ENCODE results near the gene GPT2. TPM values are rescaled to one million over a fixed set of nuclear protein-coding genes. Genes with fewer than 3 reads are reported as not detected.

GPT2 gene
- polyA plus RNA-seq (ENCODE audit: insufficient read length in 3 of 3): 10 to 100 TPM; 23.7 to 27.2 (median 24.9) TPM

- peak in 2 of 3 donors; percentile 76 to 84 for DNase-seq (ENCODE audit: low read depth in 3 of 3, low spot score in 2 of 3)
Measured at GRCh38 chr16:46883690-46884512, at the start of gene GPT2. GPT2 (plus strand) TSS chr16:46884362; CDS start chr16:46884716, 354 bp downstream.

- no peak for DNase-seq (ENCODE audit: low read depth in 3 of 3, low spot score in 2 of 3)
Measured at GRCh38 chr16:46836534-46837530, 47.3 kb upstream of the GPT2 start.

DNA sequence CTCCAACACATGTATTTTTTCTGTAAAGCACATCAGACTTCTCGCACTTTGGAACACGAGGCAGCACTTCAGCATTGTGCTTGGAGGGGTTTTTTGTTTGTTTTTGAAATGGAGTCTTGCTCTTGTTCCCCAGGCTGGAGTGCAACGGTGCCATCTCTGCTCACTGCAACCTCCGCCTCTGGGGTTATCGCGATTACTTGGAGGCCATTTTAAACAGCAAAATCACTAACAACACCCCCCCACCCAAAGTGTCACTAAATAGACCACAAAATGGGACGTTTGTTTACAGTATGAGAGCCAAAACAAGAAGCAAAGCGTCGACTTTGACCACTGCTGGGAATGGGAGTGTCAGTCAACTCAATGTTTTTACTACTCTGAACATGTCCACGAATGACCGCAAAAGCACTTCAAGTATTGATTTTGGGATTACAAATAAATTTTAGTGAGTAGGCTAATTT lies 44.1 kb upstream of the GPT2 start:
- no peak for DNase-seq (ENCODE audit: low read depth in 3 of 3, low spot score in 2 of 3)

- DNase-seq (ENCODE audit: low read depth in 3 of 3, low spot score in 2 of 3): no peak
Measured at GRCh38 chr16:46842192-46842895, 41.8 kb upstream of the GPT2 start.

DNA sequence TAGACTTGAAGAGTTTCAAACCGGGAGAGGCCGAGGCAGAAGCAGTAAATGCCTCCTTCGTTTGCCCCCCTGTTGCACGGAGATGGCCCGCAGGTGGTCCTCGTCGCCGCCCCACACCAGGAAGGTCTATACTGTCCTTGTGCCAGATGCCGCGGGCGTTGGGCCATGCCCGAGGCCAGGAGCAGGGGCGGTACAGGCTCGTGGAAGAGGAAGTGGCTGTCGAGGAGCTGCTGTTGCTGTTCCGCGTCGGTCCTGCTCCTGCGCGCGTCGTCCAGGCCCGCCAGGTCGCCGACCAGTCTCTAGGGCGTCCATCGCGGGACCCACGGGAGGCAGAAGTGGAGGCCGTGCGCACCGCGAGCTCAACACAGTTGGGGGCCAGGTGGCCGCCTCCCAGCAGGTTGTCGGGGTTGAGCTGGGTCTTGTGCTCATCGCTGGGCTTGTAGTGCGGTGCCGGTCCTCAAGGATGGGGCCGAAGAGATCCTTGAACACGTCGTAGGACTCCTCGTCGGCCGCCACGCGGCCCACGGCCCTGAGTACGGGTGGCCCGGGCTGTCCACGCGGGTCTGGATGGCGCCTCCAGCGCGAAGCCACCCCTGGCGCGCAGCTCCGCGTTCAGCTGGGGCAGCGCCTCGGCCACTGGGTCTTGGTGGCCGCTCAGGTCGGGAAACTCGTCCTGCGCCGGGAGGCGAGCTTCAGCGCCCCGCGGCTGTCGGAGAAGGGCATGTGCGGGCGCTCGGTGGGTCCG lies 40.1 kb upstream of the GPT2 start:
- no peak for DNase-seq (ENCODE audit: low read depth in 3 of 3, low spot score in 2 of 3)

DNA sequence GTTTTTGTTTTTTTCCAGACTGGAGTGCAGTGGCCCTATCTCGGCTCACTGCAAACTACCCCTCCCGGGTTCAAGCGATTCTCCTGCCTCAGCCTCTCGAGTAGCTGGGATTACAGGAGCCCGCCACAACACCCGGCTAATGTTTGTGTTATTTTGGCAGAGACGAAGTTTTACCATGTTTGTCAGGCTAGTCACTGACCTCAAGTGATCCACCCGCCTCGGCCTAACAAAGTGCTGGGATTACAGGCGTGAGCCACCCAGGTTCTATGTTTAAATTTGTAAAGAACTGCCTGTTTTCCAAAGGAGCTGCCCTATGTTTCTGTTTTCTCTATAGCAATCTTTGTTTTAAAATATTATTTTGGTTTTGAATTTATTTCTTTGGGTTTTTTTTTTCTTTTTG lies 39.4 kb upstream of the GPT2 start:
- DNase-seq (ENCODE audit: low read depth in 3 of 3, low spot score in 2 of 3): no peak

GRCh38 chr16:46845952-46846351 lies 38.2 kb upstream of the GPT2 start:
- DNase-seq (ENCODE audit: low read depth in 3 of 3, low spot score in 2 of 3): no peak

DNA sequence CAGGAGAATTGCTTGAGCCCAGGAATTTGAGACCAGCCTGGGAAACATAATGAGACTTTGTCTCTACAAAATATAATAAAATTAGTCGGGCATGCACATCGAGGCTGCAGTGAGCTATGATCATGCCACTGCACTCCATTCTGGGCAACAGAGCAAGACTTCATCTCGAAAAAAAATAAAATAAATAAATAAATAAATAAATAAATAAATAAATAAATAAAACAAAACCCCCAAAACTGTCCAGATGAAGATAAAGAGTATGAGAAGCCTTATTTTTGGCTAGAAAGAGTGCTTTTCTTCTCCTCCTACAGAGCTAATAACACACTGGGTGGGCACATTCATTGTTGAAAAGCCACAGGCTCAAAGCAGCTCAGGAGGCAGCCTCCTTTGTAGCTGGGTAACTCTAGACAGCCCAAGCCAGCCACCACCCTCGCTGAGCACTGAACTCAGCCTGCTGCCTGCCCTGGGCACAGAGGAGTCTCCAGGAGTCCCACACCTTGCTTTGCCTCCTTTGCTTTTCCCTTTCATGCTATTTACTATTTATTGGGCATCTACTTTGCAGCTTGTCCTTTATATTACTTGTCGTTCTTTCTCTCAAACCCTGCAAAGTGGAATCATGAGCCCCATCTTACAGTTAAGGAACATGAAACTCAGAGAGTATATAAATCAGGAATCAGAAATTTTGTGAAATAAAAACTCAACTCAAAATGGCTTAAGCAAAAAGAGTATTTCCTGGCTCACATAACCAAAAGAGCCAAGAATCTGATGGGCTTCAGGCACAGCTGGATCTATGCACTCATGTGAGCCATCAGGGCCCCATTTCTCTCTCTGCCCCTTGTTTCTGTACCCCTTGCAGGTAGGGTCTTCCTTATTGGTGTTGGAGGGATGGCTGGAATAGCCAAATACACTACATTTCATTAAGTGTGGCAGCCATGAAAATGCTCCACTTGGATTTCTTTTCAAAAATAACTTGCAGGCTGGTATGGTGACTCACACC lies 35.1 kb upstream of the GPT2 start:
- no peak for DNase-seq (ENCODE audit: low read depth in 3 of 3, low spot score in 2 of 3)

- DNase-seq (ENCODE audit: low read depth in 3 of 3, low spot score in 2 of 3): no peak
Measured at GRCh38 chr16:46850619-46851555, 33.3 kb upstream of the GPT2 start.

DNA sequence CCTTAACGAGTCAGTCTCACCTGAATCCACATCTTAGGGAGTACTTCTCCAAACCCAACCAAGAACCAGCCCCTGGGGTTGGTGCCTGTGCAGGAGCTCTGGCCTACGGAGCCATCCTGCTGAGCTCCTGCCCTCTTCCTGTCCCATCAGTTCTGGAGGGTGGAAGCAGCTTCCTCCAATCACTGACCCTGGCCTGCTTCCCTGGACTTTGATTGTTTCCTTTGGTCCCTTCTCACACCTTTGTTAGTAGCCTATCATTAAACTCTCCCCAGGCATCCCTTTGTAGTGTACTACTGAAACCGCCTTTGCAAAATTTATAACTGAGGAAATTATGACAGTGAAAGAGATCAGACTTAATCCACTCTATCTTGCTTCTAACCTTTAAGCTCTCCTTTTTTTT lies 32.0 kb upstream of the GPT2 start:
- DNase-seq (ENCODE audit: low read depth in 3 of 3, low spot score in 2 of 3): no peak

GRCh38 chr16:46853713-46854443 lies 30.3 kb upstream of the GPT2 start:
- DNase-seq (ENCODE audit: low read depth in 3 of 3, low spot score in 2 of 3): peak in 1 of 3 donors; percentile 69

DNA sequence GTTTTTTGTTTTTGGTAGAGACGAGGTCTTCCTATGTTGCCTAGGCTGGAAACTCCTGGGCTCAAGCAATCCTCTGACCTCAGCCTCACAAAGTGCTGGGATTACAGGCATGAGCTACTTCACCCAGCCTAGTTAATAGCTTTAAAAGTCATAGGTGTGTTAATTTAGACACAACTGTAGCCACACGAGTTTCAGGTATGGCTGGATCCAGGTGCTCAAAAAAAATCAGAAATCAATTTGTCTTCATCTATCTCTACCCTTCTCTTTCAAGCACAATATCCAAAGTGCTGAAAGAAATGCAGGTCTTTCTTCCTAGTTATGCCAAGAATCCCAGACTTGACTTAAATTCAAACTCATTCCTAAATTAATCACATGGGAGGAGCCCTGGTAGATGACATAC lies 29.3 kb upstream of the GPT2 start:
- no peak for DNase-seq (ENCODE audit: low read depth in 3 of 3, low spot score in 2 of 3)

GRCh38 chr16:46855389-46855788 lies 28.8 kb upstream of the GPT2 start:
- no peak for DNase-seq (ENCODE audit: low read depth in 3 of 3, low spot score in 2 of 3)

DNA sequence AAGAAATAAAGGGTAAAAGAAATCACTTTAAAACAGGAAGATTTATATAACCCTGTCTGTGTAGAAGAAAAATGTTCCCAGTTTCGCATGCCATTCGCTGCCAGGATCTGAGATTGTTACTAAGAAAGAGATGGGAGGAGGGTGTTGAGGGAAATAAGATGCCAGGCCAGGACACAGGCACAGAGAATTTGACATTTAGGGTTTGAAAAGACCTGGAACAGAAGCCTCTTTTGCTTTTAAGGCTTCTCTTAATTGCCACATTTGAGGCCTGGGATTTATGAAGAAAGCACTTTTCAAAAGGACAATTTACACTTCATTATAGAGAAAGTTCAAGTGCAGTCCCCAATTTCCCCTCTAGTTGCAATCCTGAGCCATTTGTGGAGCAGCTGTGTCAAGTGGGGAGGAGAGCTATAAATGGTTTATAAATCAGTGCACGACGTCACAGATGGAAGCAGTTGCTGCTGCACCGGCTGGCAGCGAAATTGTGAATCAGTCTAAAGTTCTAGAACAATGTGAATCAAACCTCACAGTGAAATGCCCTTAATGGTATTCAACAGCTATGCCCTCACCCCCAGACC lies 26.7 kb upstream of the GPT2 start:
- DNase-seq (ENCODE audit: low read depth in 3 of 3, low spot score in 2 of 3): peak; percentile 23 to 51 (median 49)

DNA sequence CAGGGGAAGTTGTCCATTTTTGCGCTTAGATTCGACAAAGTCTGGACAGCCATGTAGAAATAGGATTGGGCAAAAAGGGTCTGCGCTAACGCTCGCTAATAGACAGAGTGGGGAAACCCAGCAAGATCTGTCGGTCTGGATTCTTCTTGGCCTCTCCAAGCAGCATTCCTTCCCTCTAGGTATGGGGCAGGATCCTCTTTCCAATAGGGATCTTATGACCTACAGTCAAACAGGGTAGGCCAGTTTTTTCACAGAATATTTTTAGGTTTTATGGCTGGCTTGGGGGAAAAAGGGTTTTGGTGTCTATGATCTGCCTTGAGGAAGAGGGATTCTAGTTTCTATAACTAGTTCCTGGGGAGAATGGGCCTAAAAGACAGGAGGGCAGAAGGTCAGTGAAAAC lies 26.0 kb upstream of the GPT2 start:
- DNase-seq (ENCODE audit: low read depth in 3 of 3, low spot score in 2 of 3): no peak

GRCh38 chr16:46859719-46860152 lies 24.4 kb upstream of the GPT2 start:
- no peak for DNase-seq (ENCODE audit: low read depth in 3 of 3, low spot score in 2 of 3)

All from right renal cortex interstitium (tissue), 3 donors.